Testis (tissue), 3 donors: ENCODE results near the gene PAK1. TPM values are rescaled to one million over a fixed set of nuclear protein-coding genes. Genes with fewer than 3 reads are reported as not detected.

Experiments used
- DNase-seq: peaks from one replicate; pipeline ENCODE4 v3.0.0-alpha.2; 2019
- H3K27ac ChIP-seq, 2 donors: fragments of 200-600 bp; sonication (generic); one replicate each; pipeline ENCODE4 v1.5.1; 2019
- H3K27me3 ChIP-seq: fragments of 200-600 bp; sonication (generic); one replicate; pipeline ENCODE4 v1.5.1; 2019
- H3K36me3 ChIP-seq: fragments of 200-600 bp; sonication (generic); one replicate; pipeline ENCODE4 v1.5.1; 2017; ENCODE audit warnings: low read depth; ENCODE audit errors: missing control alignments
- H3K4me1 ChIP-seq: fragments of 200-600 bp; sonication (generic); one replicate; pipeline ENCODE4 v1.5.1; 2019
- H3K4me3 ChIP-seq, 2 donors: fragments of 200-600 bp; sonication (generic); one replicate each; pipeline ENCODE4 v1.5.1; 2017 to 2019
- H3K9me3 ChIP-seq: fragments of 200-600 bp; sonication (generic); one replicate; pipeline ENCODE4 v1.5.1; 2017
- POLR2A ChIP-seq: fragments of 450-650 bp; IDR thresholded peaks from one replicate; pipeline ENCODE4 v1.6.1; 2017; ENCODE audit warnings: antibody characterized with exemption, mild to moderate bottlenecking, moderate library complexity
- WGBS, 2 donors: methylation state at CpG; one replicate each; pipeline ENCODE4 v1.1.5; 2018; 5-methylcytosine and 5-hydroxymethylcytosine counted together
- intact Hi-C: fragments of 100-400 bp; cut with DNase I; formaldehyde crosslinking; loops from one replicate; pipeline ENCODE4 v1.15.1; 2023; ENCODE audit warnings: low total_unique reads
- polyA plus RNA-seq: library from polyadenylated mRNA; stranded (reverse); fragments of 350-450 nt; fragmentation: Illumina TruSeq; extraction: RNeasy Lipid Tissue Mini Kit (QIAGEN cat#74804); gene quantifications from one replicate; pipeline ENCODE4 v1.2.3, GENCODE V29; 2014; ENCODE audit warnings: low read depth, low replicate concordance; ENCODE audit not compliant: insufficient read depth
- total RNA-seq, 2 donors: library from RNA; depleted of rRNA; stranded (reverse); fragments of >200 nt; gene quantifications; one replicate each; pipeline ENCODE4 v1.2.3, GENCODE V29; 2016
- TF ChIP-seq, protein P1 (sequence below), 3 experiments: fragments of 450-650 bp in 2 of 3; fragments of 200-600 bp in 1 of 3; sonication (generic) in 1 of 3; IDR thresholded peaks; one replicate each; pipeline ENCODE4 v1.5.1; 2016 to 2019; ENCODE audit warnings: antibody characterized with exemption in 3 of 3, mild to moderate bottlenecking in 2 of 3, moderate library complexity in 1 of 3

PAK1 gene
- total and polyA plus RNA-seq, 3 donors from 2014 or later, result 60.1 to 80.9 (median 63.2) TPM

DNA sequence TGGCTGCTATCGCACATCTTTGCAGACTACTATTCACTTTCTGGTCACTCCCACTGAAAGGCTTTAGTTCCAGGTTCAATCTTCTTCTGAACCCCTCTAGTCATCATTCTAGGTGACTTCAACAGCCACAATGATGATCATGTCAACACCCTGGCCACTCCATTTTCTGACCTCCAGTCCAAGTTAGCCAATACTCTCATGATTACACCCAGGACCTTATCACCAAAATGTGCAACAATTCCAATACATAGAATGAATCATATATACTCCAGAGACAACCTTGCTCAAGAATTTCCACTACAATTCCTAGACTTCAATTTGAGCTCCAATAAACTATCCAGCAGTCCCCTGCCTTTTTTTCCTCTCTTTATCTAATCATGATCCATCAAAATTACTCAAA, 70.7 kb downstream of the PAK1 start:
- WGBS, 2 donors, result 94 to 98% methylated on average over 1 of the region's 1 CpG
- Histone ChIP-seq H3K9me3 (no peaks in the 10 kb centered on the region), H3K27me3 (no peaks in the 10 kb centered on the region), H3K36me3 (no peaks in the 10 kb centered on the region), H3K27ac (no peak overlapping the region), H3K4me3 (no peak overlapping the region), H3K4me1 (no peaks in the 10 kb centered on the region)
- no peak for TF ChIP-seq POLR2A
- TF ChIP-seq, protein P1, sequence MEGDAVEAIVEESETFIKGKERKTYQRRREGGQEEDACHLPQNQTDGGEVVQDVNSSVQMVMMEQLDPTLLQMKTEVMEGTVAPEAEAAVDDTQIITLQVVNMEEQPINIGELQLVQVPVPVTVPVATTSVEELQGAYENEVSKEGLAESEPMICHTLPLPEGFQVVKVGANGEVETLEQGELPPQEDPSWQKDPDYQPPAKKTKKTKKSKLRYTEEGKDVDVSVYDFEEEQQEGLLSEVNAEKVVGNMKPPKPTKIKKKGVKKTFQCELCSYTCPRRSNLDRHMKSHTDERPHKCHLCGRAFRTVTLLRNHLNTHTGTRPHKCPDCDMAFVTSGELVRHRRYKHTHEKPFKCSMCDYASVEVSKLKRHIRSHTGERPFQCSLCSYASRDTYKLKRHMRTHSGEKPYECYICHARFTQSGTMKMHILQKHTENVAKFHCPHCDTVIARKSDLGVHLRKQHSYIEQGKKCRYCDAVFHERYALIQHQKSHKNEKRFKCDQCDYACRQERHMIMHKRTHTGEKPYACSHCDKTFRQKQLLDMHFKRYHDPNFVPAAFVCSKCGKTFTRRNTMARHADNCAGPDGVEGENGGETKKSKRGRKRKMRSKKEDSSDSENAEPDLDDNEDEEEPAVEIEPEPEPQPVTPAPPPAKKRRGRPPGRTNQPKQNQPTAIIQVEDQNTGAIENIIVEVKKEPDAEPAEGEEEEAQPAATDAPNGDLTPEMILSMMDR (IDR thresholded peaks at IDR 0.05), result no peak
- intact Hi-C loops, result no loop called here
- no peak for DNase-seq

DNA sequence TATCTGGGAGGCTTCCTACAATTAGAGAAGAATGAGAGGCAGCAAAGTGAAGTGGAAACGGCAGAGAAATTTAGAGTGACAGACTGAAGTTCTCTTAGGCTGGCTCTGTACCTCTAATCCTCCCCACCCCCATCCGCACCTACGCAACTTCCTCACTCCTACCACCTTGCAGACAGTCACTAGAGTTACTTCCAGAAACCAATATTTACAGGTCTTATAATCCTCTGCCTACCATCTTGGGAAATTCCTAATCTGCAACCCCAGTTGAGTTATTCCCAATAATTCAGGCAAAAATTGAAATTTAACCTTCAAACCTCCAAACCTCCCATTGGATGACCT, 71.7 kb downstream of the PAK1 start:
- DNase-seq, result no peak
- H3K27ac ChIP-seq, result no peak overlapping the region
- H3K4me1 ChIP-seq, result no peaks in the 10 kb centered on the region
- WGBS, 2 donors, result 82 to 91% methylated on average over 3 of the region's 3 CpGs
- intact Hi-C loops, result no loop called here
- H3K4me3 ChIP-seq, result no peak overlapping the region
- no peaks in the 10 kb centered on the region for H3K36me3 ChIP-seq
- no peaks in the 10 kb centered on the region for H3K27me3 ChIP-seq
- TF ChIP-seq POLR2A, result no peak
- TF ChIP-seq, protein P1 (IDR thresholded peaks at IDR 0.05), result no peak
- H3K9me3 ChIP-seq, result no peaks in the 10 kb centered on the region

DNA sequence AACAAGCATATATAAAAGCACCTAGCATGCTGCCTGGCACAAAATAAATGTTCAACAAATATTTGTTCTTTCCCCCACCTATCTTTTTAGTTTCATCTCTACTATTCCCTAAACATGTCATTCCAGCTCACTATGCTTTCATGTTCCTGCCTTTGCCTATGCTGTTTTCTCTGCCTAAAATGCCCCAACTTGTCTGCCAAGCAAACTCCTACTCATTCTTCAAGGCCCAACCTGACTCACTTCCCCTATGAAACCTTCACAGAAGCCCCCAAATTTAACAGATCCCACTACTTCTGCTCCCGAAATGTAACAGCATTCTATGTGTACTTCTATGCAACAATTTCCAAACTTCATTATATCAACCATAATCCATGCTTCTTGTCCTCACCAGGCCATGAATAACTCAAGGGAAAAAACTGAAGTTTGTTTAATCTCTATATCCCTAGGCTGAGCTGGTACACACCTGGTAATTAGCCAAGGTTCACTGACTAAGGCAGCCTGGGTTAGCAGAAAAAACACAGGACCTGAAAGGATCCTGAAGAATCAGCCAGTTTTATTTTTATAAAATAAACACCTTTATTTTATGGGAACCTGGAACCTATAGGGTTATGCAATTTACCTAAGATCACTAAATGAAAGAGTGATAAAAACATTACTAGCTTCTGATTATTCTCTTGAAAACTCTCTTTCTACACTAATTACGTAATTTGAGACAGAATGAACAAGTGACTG, 72.2 kb downstream of the PAK1 start:
- intact Hi-C loops, result no loop called here
- Histone ChIP-seq H3K36me3 (no peaks in the 10 kb centered on the region), H3K27ac (no peak overlapping the region), H3K27me3 (no peaks in the 10 kb centered on the region), H3K4me3 (no peak overlapping the region), H3K4me1 (no peaks in the 10 kb centered on the region), H3K9me3 (no peaks in the 10 kb centered on the region)
- 88 to 89% methylated on average over 2 of the region's 2 CpGs for WGBS, 2 donors
- DNase-seq, result no peak
- TF ChIP-seq, protein P1 (IDR thresholded peaks at IDR 0.05), result no peak
- TF ChIP-seq POLR2A, result no peak

DNA sequence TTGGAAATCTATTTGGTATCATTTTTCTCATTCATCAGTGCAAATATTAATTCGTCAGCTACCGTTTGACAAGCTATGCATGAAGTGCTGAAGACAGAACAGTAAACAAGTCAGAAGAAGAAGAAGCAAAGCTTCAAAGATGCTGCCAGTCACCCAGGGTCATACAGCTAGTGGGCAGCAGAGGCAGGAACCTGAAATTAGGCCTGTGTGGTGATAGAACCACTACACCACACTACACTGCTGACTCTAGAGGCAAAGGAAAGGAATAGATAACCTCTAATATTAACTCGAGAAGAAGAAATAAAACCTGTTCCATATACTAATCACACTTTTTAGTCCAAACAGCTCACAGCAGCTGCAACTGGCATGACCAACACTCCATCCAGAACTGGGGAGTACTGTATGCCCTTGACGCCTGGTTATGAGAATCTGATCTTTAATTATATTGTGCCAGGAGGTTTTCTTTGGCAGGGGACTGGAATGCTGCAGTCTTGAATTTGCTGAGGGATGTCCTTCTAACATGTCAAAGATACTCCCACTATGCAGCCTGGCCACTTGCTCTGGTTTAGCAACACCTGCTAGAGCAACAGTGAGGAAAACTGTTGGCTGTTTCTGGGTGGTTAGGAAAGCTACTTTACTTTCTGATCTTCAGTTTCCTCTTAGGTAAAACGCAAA, 73.0 kb downstream of the PAK1 start:
- Histone ChIP-seq H3K9me3 (no peaks in the 10 kb centered on the region), H3K27ac (no peak overlapping the region), H3K4me1 (no peaks in the 10 kb centered on the region), H3K4me3 (no peak overlapping the region), H3K27me3 (no peaks in the 10 kb centered on the region), H3K36me3 (no peaks in the 10 kb centered on the region)
- intact Hi-C loops, result no loop called here
- TF ChIP-seq, protein P1 (IDR thresholded peaks at IDR 0.05), result no peak
- TF ChIP-seq POLR2A, result no peak
- WGBS, 2 donors, result 66 to 82% methylated on average over 5 of the region's 5 CpGs
- DNase-seq, result no peak

DNA sequence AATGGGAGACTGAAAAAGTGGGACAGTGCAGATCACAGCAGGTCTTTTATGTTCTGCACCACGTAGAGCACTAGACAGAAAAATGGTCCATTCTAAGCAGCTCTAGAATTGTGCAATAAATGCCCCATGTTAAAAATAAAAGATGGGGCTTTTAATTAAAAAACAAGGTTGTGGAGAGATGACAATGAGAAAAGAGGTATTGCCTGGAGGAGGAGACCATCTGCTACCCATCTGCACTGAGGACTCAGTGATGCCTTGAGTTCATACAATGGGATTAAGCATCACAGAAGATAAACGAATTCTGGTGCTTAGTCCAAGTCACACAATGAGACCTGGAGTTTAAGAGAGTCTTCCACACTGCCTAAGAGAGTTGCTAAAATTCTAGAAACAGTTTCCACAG, 73.6 kb downstream of the PAK1 start:
- TF ChIP-seq, protein P1 (IDR thresholded peaks at IDR 0.05), result no peak
- no peak for TF ChIP-seq POLR2A
- no peaks in the 10 kb centered on the region for H3K36me3 ChIP-seq
- no peak overlapping the region for H3K4me3 ChIP-seq
- no peaks in the 10 kb centered on the region for H3K27me3 ChIP-seq
- H3K27ac ChIP-seq, result no peak overlapping the region
- no peak for DNase-seq
- 69 to 70% methylated on average over 2 of the region's 2 CpGs for WGBS, 2 donors
- H3K4me1 ChIP-seq, result no peaks in the 10 kb centered on the region
- no peaks in the 10 kb centered on the region for H3K9me3 ChIP-seq
- intact Hi-C loops, result no loop called here
